ENCODE results near the gene RALGDS.

The RALGDS gene

DNA sequence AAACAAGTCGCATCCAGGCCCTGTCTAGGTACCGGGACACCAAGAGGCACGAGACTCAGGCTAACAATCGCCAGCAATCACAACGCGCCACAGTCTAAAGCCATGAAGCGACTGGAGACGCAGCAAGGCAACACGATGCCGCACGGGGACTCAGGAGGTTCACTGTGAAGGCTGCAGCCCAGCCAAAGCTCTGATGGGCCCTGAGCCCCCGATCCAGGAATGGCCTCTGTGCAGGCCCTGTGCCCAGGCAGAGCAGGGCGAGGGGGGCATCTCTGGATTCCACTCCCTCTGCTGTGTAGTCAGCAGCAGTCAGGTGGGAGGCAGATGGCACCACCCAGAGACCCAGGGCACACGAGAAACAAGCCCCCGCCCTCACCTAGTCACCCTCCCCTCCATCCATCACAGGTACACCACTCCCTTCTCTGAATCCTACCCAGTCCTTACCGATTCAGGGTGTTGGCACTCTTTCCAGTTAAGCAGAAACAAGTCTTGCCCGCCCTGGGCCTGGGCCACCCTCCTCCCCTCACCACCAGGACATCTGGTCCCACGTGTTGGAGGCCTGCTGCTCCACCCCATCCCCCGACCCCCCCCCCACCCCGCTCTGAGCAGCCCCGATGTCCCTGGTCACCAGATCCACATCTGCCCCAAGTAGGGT, 1.1 kb downstream of the RALGDS start:
- TF ChIP-seq, protein P1, sequence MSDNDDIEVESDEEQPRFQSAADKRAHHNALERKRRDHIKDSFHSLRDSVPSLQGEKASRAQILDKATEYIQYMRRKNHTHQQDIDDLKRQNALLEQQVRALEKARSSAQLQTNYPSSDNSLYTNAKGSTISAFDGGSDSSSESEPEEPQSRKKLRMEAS (IDR thresholded peaks at IDR 0.05; ENCODE audit: low read depth, low read length), result no peak
- TF ChIP-seq MYC (IDR thresholded peaks at IDR 0.05; ENCODE audit: low read depth, low read length), result no peak
- TF ChIP-seq POLR2A (IDR thresholded peaks at IDR 0.05; ENCODE audit: extremely low read depth, insufficient read length), result no peak
- TF ChIP-seq, protein P2, sequence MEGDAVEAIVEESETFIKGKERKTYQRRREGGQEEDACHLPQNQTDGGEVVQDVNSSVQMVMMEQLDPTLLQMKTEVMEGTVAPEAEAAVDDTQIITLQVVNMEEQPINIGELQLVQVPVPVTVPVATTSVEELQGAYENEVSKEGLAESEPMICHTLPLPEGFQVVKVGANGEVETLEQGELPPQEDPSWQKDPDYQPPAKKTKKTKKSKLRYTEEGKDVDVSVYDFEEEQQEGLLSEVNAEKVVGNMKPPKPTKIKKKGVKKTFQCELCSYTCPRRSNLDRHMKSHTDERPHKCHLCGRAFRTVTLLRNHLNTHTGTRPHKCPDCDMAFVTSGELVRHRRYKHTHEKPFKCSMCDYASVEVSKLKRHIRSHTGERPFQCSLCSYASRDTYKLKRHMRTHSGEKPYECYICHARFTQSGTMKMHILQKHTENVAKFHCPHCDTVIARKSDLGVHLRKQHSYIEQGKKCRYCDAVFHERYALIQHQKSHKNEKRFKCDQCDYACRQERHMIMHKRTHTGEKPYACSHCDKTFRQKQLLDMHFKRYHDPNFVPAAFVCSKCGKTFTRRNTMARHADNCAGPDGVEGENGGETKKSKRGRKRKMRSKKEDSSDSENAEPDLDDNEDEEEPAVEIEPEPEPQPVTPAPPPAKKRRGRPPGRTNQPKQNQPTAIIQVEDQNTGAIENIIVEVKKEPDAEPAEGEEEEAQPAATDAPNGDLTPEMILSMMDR (IDR thresholded peaks at IDR 0.05; ENCODE audit: low read depth, low read length), result no peak
- no peak for DNase-seq (ENCODE audit: low read depth)
- peak overlapping the region; percentile 47 for H3K4me3 ChIP-seq (ENCODE audit: low read depth, low read length)

DNA sequence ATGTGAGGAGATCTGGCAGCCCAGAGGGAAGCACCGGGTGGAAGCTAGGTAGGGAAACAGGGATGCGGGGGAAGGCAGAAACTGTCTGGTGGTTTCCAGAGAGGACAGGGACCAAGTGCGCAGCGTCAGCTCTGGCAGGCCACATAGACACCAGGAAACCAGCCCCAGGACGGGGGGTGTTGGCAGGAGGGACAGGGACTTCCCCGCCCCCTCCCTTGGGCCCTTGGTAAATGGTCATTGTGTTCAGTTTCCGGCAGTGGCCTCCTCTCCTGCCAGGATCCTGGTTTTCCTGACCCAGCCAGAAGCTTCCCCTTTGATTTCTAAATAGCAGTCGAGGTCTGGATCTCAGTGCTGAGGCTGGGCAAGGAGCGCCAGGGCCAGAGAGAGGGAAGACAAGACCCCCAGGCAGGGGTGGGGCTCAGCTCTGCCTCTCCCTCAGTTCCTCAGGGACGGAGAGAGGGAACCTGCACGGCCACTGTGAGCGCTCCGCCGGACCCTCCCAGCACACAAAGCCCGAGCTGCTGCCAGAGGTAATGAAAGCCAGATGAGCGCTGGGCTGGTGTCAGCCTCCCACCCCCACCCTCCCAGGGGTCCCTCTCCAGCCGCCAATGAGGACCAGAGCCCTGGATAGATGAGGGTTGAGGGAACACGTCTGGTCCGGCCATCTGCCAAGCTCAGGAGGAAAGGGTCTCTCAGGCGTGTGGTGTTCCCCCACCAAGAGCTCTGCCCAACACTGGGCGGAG, 1.8 kb downstream of the RALGDS start:
- no peak overlapping the region for H3K4me3 ChIP-seq (ENCODE audit: low read depth, low read length)
- DNase-seq (ENCODE audit: low read depth), result no peak
- TF ChIP-seq, protein P2 (IDR thresholded peaks at IDR 0.05; ENCODE audit: low read depth, low read length), result no peak
- no peak for TF ChIP-seq MYC (IDR thresholded peaks at IDR 0.05; ENCODE audit: low read depth, low read length)

DNA sequence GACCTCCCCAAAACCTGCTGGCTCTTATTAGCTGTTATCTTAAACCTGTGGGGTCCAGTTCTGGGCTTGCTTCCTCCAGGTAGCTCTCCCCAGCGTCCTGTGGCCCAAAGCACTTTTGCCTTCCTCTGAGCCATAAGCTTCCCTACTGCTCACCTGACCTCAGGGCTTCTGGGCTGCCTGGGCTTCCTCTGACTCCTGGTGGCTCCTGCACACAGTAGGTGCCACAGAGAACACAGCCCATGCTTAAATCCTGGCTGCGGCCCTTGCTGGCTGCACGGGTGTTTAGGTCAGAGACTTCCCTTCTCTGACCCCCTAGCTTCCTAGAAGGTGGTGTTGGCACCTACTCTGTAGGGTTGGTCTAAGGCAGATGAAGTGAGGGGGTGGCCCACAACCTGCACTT, 2.5 kb downstream of the RALGDS start:
- TF ChIP-seq, protein P2 (IDR thresholded peaks at IDR 0.05; ENCODE audit: low read depth, low read length), result no peak
- TF ChIP-seq POLR2A (IDR thresholded peaks at IDR 0.05; ENCODE audit: extremely low read depth, insufficient read length) (no peak), MYC (IDR thresholded peaks at IDR 0.05; ENCODE audit: low read depth, low read length) (no peak)
- TF ChIP-seq, protein P1 (IDR thresholded peaks at IDR 0.05; ENCODE audit: low read depth, low read length), result no peak
- no peak for DNase-seq (ENCODE audit: low read depth)
- H3K4me3 ChIP-seq (ENCODE audit: low read depth, low read length), result no peak overlapping the region

DNA sequence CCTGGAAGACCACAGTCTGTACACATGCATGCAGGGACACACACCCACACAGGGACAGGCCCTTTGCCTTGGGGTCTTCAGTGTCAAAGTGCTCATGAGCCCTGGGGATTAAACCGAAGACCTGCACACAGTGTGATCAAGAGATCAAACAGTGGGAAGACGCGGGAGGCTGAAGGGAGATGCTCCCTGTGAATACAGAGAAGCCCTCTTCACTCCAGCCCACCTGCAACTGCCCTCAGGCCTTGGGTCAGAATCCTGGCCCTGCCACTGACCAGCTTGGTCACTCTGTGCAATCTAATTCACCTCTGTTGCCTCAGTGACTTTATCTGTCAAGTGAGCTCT, 2.9 kb downstream of the RALGDS start:
- DNase-seq (ENCODE audit: low read depth), result no peak
- TF ChIP-seq, protein P1 (IDR thresholded peaks at IDR 0.05; ENCODE audit: low read depth, low read length), result no peak
- TF ChIP-seq, protein P2 (IDR thresholded peaks at IDR 0.05; ENCODE audit: low read depth, low read length), result no peak
- TF ChIP-seq POLR2A (IDR thresholded peaks at IDR 0.05; ENCODE audit: extremely low read depth, insufficient read length) (no peak), MYC (IDR thresholded peaks at IDR 0.05; ENCODE audit: low read depth, low read length) (no peak)
- no peak overlapping the region for H3K4me3 ChIP-seq (ENCODE audit: low read depth, low read length)

DNA sequence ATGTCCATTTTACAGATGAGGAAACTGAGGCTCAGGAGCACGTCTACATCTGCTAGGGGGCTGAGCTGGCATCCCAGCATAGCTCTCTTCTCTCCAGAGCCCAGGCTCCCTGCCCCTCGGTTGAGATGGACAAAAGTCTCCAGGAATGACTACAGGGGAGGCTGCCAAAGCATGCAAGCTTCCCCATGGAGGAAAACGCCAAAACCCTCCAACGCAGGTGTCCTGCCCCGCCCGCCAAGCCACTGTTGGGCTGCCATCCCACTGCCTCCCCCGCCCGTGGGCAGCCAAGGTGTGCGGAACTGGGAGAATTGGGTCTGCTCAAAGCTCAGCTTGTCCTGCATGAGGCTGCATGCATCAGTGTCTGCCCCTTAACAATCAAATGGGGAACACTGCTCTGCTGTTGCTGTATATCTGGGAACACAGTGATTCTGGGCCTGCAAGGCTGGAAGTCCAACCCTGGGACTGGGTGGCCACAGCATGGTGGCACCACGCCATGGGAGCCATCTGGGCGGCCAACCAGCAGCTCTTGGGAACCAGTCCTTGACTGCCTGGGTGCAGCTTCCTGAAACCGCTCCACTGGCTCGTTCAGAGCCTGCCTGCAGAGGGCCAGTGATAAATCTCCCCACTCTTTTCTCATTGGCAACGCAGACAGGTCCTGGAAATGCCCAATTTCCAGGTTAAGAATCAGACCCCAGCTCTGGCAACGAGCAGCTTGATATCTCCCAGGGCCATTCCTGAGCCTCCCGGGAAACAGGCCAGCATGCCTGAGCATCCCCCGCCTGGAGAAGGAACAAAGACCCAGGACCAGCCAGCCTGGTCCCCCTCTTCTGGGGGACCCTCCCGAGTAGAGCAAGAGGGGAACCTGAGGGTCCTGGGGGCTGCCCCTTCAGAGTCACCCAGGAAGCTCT, 3.5 kb downstream of the RALGDS start:
- DNase-seq (ENCODE audit: low read depth), result no peak
- TF ChIP-seq, protein P2 (IDR thresholded peaks at IDR 0.05; ENCODE audit: low read depth, low read length), result no peak
- no peak for TF ChIP-seq MYC (IDR thresholded peaks at IDR 0.05; ENCODE audit: low read depth, low read length)
- TF ChIP-seq, protein P1 (IDR thresholded peaks at IDR 0.05; ENCODE audit: low read depth, low read length), result no peak
- TF ChIP-seq POLR2A (IDR thresholded peaks at IDR 0.05; ENCODE audit: extremely low read depth, insufficient read length), result no peak
- no peak overlapping the region for H3K4me3 ChIP-seq (ENCODE audit: low read depth, low read length)

Data from NB4 (cell line).